ENCODE results near the gene LTBP1. TPM values are rescaled to one million over a fixed set of nuclear protein-coding genes. Genes with fewer than 3 reads are reported as not detected.

LTBP1 gene
- polyA plus RNA-seq, 1 donor (not counting 4 experiments of a cell fraction or from before 2014, with no cell fraction given), result 9.2 TPM

DNA sequence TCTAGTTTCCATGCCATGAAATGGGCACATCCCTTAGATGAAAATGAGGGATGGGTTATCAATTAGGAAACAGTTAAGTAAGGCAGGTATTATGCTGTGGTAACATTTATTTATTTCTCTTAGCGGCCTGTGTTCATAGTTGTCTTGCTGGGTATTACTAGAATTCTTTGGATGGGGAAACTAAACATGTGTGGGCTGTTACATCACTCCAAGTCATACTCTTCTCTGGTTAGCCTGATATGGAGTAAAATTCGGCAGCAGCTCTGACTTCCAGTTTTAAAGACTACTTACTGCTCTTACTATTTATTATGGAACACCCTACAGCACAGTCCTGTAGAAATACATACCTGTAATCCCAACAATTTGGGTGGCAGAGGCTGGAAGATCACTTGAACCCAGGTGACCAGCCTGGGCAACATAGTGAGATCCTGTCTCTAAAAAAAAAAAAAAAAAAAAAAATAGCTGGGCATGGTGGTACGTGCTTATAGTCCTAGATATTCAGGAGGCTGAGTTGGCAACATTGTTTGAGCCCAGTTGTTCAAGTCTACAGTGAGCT lies 496.6 kb downstream of the LTBP1 start:
- no peak overlapping the region for H2AFZ ChIP-seq (ENCODE audit: control insufficient read depth, low read length)
- TF ChIP-seq, protein P1, sequence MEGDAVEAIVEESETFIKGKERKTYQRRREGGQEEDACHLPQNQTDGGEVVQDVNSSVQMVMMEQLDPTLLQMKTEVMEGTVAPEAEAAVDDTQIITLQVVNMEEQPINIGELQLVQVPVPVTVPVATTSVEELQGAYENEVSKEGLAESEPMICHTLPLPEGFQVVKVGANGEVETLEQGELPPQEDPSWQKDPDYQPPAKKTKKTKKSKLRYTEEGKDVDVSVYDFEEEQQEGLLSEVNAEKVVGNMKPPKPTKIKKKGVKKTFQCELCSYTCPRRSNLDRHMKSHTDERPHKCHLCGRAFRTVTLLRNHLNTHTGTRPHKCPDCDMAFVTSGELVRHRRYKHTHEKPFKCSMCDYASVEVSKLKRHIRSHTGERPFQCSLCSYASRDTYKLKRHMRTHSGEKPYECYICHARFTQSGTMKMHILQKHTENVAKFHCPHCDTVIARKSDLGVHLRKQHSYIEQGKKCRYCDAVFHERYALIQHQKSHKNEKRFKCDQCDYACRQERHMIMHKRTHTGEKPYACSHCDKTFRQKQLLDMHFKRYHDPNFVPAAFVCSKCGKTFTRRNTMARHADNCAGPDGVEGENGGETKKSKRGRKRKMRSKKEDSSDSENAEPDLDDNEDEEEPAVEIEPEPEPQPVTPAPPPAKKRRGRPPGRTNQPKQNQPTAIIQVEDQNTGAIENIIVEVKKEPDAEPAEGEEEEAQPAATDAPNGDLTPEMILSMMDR (optimal IDR thresholded peaks at IDR 0.05 in 1 of 3, IDR thresholded peaks at IDR 0.05 in 1 of 3, conservative IDR thresholded peaks at IDR 0.05 in 1 of 3; ENCODE audit: extremely low read depth in 1 of 3, insufficient read depth in 2 of 3, low read length in 3 of 3), result no peak
- TF ChIP-seq EZH2 (IDR thresholded peaks at IDR 0.05; ENCODE audit: low read length), result no peak
- no peak for FAIRE-seq
- no peak overlapping the region for H3K27ac ChIP-seq (ENCODE audit: control insufficient read depth, insufficient read depth, low read length)
- H3K9ac ChIP-seq (ENCODE audit: control insufficient read depth, extremely low read depth, insufficient read depth, low read length), result no peak overlapping the region
- no peaks in the 10 kb centered on the region for H3K27me3 ChIP-seq (ENCODE audit: control insufficient read depth, extremely low read depth, insufficient read depth, low read length)
- no peaks in the 10 kb centered on the region for H4K20me1 ChIP-seq (ENCODE audit: control insufficient read depth, extremely low read depth, insufficient read depth, low read length)
- H3K9me3 ChIP-seq (ENCODE audit: control insufficient read depth, low read depth, low read length), result no peaks in the 10 kb centered on the region
- no peaks in the 10 kb centered on the region for H3K9me1 ChIP-seq (ENCODE audit: control insufficient read depth, extremely low read depth, insufficient read depth, low read length)
- no peaks in the 10 kb centered on the region for H3K79me2 ChIP-seq (ENCODE audit: control insufficient read depth, insufficient read depth, low read length)
- H3K36me3 ChIP-seq (ENCODE audit: control insufficient read depth in 2 of 2, extremely low read depth in 1 of 2, insufficient read depth in 2 of 2, low read length in 2 of 2), result no peaks in the 10 kb centered on the region
- DNase-seq (ENCODE audit: low read depth, low spot score), result no peak
- H3K4me1 ChIP-seq (ENCODE audit: control insufficient read depth, extremely low read depth, insufficient read depth, low read length), result no peaks in the 10 kb centered on the region
- no peak overlapping the region for H3K4me3 ChIP-seq (ENCODE audit: control insufficient read depth in 2 of 3, extremely low read depth in 1 of 3, insufficient read depth in 2 of 3, low read depth in 1 of 3, low read length in 3 of 3)
- dilution Hi-C loops (cut with MboI; ENCODE audit: extremely low pct_ligation_motif_present, low sequenced_read_pairs), result no loop called here
- no peak overlapping the region for H3K4me2 ChIP-seq (ENCODE audit: control insufficient read depth, extremely low read depth, insufficient read depth, low read depth, low read length)

DNA sequence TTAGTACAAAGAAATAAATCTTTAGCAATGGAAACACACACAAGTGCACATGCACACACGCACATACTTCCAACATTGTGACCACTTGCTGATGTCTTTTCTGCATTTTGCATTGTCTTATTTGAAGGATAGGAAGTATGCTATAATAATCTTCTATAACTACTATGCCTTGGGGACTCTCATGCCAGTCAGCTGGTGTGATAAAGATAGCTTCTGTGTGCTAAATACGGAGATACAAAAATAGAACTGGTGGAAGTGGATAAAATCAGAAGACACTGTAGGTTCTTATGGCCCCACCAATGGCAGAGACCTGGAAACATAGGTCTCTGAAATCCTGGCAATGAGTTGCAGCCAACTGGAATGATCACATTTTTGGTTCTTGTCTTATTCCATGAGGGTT lies 498.2 kb downstream of the LTBP1 start:
- DNase-seq (ENCODE audit: low read depth, low spot score), result no peak
- H3K9ac ChIP-seq (ENCODE audit: control insufficient read depth, extremely low read depth, insufficient read depth, low read length), result no peak overlapping the region
- no peak overlapping the region for H3K27ac ChIP-seq (ENCODE audit: control insufficient read depth, insufficient read depth, low read length)
- dilution Hi-C loops (cut with MboI; ENCODE audit: extremely low pct_ligation_motif_present, low sequenced_read_pairs), result no loop called here
- H3K4me3 ChIP-seq (ENCODE audit: control insufficient read depth in 2 of 3, extremely low read depth in 1 of 3, insufficient read depth in 2 of 3, low read depth in 1 of 3, low read length in 3 of 3), result no peak overlapping the region
- no peaks in the 10 kb centered on the region for H3K36me3 ChIP-seq (ENCODE audit: control insufficient read depth in 2 of 2, extremely low read depth in 1 of 2, insufficient read depth in 2 of 2, low read length in 2 of 2)
- H2AFZ ChIP-seq (ENCODE audit: control insufficient read depth, low read length), result no peak overlapping the region
- H3K27me3 ChIP-seq (ENCODE audit: control insufficient read depth, extremely low read depth, insufficient read depth, low read length), result no peaks in the 10 kb centered on the region
- no peaks in the 10 kb centered on the region for H3K79me2 ChIP-seq (ENCODE audit: control insufficient read depth, insufficient read depth, low read length)
- FAIRE-seq, result no peak
- no peaks in the 10 kb centered on the region for H3K9me1 ChIP-seq (ENCODE audit: control insufficient read depth, extremely low read depth, insufficient read depth, low read length)
- H3K4me2 ChIP-seq (ENCODE audit: control insufficient read depth, extremely low read depth, insufficient read depth, low read depth, low read length), result no peak overlapping the region
- no peaks in the 10 kb centered on the region for H3K4me1 ChIP-seq (ENCODE audit: control insufficient read depth, extremely low read depth, insufficient read depth, low read length)
- no peaks in the 10 kb centered on the region for H4K20me1 ChIP-seq (ENCODE audit: control insufficient read depth, extremely low read depth, insufficient read depth, low read length)
- TF ChIP-seq EZH2 (IDR thresholded peaks at IDR 0.05; ENCODE audit: low read length), result no peak
- TF ChIP-seq, protein P1 (optimal IDR thresholded peaks at IDR 0.05 in 1 of 3, IDR thresholded peaks at IDR 0.05 in 1 of 3, conservative IDR thresholded peaks at IDR 0.05 in 1 of 3; ENCODE audit: extremely low read depth in 1 of 3, insufficient read depth in 2 of 3, low read length in 3 of 3), result no peak
- H3K9me3 ChIP-seq (ENCODE audit: control insufficient read depth, low read depth, low read length), result no peaks in the 10 kb centered on the region

Data from keratinocyte (primary cell).